GM04503 (cell line): ENCODE measurements around the gene LRMDA.
"Not testable (repeated sequence)": the region's sequence is repeated elsewhere in the genome, so short reads cannot be mapped to it uniquely, and the experiment has no call there.

ENCODE experiments used
- DNase-seq: peaks from one replicate; pipeline ENCODE4 v3.0.0-alpha.2; 2012; ENCODE audit warnings: low read depth

The LRMDA gene

GRCh38 chr10:75613685-75614504 lies 182.5 kb downstream of the LRMDA start:
- no peak for DNase-seq

- no peak for DNase-seq
These were observed 184.7 kb downstream of the LRMDA start for GRCh38 chr10:75616076-75616475.

- DNase-seq = no peak
These were observed 185.6 kb downstream of the LRMDA start for GRCh38 chr10:75616874-75617478.

GRCh38 chr10:75617485-75618155 lies 186.2 kb downstream of the LRMDA start:
- no peak for DNase-seq

GRCh38 chr10:75619635-75620034 lies 188.2 kb downstream of the LRMDA start:
- DNase-seq = no peak

- no peak for DNase-seq
These were observed 188.9 kb downstream of the LRMDA start for GRCh38 chr10:75620356-75620755.

- DNase-seq = not testable (repeated sequence)
These were observed 189.6 kb downstream of the LRMDA start for GRCh38 chr10:75621003-75621402.

- DNase-seq = no peak
These were observed 191.1 kb downstream of the LRMDA start for GRCh38 chr10:75622503-75622902.

GRCh38 chr10:75623310-75624093 lies 192.1 kb downstream of the LRMDA start:
- no peak for DNase-seq

- DNase-seq = no peak
These were observed 193.2 kb downstream of the LRMDA start for GRCh38 chr10:75624638-75625037.

- no peak for DNase-seq
These were observed 199.3 kb downstream of the LRMDA start for GRCh38 chr10:75630746-75631145.

GRCh38 chr10:75632805-75633462 lies 201.5 kb downstream of the LRMDA start:
- DNase-seq = no peak

GRCh38 chr10:75633568-75633967 lies 202.1 kb downstream of the LRMDA start:
- DNase-seq = no peak

GRCh38 chr10:75634947-75635346 lies 203.5 kb downstream of the LRMDA start:
- DNase-seq = no peak

- DNase-seq = no peak
These were observed 207.3 kb downstream of the LRMDA start for GRCh38 chr10:75638752-75639151.

- no peak for DNase-seq
These were observed 208.3 kb downstream of the LRMDA start for GRCh38 chr10:75639736-75640135.

- DNase-seq = no peak
These were observed 209.0 kb downstream of the LRMDA start for GRCh38 chr10:75640381-75640780.

- no peak for DNase-seq
These were observed 209.4 kb downstream of the LRMDA start for GRCh38 chr10:75640803-75641202.

GRCh38 chr10:75643405-75643804 lies 212.0 kb downstream of the LRMDA start:
- DNase-seq = no peak

- DNase-seq = no peak
These were observed 212.7 kb downstream of the LRMDA start for GRCh38 chr10:75643944-75644692.

- no peak for DNase-seq
These were observed 214.3 kb downstream of the LRMDA start for GRCh38 chr10:75645704-75646103.
